GM19455 (cell line): Measurements from ENCODE around the gene GLRX3.
A peak's percentile ranks its signal among the peaks of the same experiment; 100 is the strongest.

Source experiments
- ATAC-seq: cut with Tn5 transposase; IDR thresholded peaks from one replicate; pipeline ENCODE4 v1.9.1; 2021; ENCODE audit not compliant: unreplicated experiment

The GLRX3 gene

DNA sequence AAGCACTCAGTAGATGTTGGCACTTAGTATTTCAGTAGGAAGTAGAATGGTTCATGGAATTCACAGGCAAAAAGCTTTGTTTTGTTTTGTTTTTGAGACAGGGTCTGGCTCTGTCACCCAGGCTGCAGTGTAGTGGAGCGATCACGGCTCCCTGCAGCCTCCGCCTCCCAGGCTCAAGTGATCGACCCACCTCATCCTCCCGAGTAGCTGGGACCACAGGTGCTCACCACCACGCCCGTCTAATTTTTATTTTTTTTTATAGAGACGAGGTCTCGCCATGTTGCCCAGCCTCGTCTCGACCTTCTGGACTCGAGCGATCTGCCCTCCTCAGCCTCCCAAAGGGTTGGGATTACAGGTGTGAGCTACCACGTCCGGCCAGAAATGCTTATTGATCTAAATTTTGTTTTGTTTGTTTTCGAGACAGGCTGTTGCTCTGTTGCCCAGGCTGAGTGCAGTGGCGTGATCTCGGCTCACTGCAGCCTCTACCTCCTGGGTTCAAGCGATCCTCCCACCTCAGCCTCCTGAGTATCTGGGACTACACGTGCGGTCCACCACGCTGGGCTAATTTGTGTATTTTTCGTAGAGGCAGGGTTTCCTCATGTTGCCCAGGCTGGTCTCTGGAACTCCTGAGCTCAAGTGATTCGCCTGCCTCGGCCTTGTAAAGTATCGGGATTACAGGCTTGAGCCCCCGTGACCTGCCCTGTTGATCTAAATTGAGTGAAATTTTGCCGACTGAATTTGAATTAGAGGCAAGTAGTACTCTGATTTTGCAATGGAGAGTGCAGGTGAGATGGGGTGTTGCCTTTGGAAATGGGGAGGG is 1.7 kb downstream of the GLRX3 start:
- no peak for ATAC-seq

DNA sequence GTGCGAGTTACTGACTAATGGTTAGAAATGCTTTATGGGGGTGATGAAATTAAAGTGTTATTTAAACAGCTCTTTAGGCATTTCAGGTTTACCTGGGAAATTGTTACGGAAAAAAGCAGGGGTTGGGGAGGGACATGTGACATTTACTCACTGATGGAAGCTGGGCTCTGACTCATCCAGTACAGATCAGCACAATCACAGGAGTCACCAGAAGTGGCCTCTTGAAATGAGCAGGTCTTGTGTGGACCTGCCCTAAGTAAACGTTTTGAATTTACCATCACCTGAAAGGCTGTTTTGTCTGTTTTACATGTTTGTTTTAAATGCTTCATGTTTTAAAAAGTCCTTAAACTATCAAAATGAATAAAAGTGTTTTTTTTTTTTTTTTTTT is 2.3 kb downstream of the GLRX3 start:
- ATAC-seq: no peak

DNA sequence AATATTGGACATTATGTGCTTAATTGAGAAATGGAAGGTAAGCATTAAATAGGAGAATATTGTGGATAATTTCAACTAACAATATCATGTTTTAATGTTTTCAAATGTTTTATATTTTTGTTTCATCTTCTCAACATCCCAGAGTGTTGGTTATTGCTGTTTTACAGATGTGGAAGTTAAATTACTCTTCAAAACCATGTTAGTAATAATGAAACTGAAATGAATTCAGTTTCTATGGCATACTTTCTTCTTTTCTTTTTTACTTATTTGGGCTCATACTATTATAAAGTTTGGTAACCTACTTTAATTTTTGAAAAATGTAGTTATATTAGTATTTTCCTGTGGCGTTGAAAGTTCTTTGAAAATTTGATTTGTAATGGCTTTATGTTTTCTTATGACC is 4.2 kb downstream of the GLRX3 start:
- no peak for ATAC-seq

DNA sequence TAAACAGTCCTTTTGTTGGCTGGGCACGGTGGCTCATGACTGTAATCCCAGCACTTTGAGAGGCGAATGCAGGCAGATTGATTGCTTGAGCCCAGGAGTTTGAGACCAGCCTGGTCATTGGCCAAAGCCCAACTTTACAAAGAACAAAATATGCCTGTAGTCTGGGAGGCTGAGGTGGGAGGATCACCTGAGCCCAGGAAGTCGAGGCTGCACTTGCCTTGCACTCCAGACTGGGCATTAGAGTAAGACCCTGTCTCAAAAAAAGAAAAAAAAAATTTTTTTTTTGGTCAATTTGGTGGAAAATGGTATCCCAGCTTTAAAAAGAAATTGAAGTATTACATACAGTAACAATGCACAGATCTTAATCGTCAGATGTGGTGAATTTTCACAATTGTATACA is 4.8 kb downstream of the GLRX3 start:
- ATAC-seq: no peak

DNA sequence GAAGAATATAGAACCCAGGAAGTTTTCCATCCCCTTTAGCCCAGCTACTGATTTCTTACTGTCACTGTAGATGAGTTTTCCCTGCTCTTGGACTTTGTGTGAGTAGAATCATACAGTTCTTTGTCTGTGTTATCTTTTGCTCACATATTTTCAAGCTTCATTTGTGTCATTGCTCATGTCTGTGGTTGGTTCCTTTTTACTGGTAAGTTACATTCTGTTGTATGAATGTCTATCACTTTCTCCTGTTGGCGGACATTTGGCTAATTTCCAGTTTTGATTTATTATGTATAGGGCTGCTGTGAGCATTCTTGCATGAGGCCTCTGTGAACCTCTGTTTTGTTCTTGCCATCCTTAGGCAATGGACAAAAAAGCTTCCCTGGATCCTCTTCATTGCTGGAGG is 5.3 kb downstream of the GLRX3 start:
- peak; percentile 30 for ATAC-seq

DNA sequence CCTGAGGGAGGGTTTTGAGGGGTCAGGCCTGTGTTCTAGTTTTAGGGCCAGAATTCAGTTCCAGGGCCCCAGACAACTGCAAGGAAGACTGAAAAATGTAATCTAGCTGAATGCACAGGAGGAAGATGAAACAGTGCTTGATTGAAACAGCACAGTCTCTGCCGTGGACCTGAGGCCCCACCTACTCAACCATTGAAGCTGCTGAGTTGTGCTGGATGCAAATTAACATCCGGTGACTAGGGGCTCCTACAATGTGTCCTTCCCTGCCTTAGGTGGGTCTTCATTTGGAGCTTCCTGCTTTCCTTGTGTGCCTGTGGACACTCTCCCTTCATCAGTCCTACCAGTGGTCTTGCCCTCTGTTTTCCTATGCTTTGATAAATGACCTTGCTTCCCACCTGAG is 5.7 kb downstream of the GLRX3 start:
- peak; percentile 78 for ATAC-seq

DNA sequence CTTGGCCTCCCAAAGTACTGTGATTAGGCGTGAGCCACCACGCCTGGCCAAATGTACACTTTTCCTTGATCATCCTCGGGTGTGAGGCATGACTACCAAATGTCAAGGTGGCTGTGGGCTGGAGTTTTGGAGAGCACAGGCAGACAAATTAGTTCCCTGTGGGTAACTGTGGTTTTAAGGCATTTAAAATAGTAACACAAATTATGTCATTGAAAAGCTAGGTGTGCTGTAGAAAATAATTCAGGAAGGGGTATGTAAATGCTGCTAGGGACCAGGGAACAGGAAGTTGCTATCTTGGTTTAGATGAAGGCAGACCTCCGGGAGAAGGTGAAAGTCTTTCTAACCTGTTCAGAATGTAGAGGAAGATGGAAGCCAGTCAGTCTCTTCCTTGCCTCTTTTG is 9.9 kb downstream of the GLRX3 start:
- ATAC-seq: no peak

DNA sequence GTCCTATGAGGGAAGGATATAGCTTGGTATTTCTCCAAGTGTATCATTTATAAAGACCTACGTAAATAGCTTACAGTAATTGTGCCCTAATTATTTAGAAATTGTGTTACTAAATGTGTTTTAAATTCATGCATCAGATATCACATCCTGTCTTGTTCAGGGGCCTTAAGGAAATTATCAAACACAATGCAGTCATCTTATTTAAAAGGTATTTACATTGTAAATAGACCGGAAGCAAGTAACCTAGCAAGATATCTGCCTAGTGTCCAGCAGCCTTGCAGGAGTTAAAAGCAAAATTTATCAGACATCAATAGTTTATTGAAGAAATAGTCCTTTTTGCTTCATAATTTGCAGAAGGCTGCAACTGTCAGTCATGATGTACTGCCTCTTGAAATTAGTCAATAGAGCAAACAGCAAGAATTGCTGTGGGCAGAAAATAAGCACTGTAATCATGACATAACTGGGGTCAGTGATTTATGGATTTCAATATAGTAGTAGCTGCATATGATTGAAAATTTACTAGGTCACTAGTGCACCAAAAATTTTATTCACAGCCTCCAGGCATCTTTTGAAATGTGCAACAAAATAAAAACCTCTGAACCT is 23.1 kb downstream of the GLRX3 start:
- ATAC-seq: no peak

DNA sequence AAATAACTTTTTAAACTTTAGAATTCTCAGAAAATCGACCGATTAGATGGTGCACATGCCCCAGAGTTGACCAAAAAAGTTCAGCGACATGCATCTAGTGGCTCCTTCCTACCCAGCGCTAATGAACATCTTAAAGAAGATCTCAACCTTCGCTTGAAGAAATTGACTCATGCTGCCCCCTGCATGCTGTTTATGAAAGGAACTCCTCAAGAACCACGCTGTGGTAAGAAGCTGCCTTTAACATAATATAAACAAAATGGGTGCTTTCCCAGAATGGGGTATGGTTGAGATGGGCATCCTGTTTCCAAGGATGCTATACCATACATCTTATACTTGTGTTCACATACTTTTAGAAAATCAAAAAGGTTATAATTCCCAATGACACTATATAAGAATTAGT is 24.6 kb downstream of the GLRX3 start:
- ATAC-seq: no peak

DNA sequence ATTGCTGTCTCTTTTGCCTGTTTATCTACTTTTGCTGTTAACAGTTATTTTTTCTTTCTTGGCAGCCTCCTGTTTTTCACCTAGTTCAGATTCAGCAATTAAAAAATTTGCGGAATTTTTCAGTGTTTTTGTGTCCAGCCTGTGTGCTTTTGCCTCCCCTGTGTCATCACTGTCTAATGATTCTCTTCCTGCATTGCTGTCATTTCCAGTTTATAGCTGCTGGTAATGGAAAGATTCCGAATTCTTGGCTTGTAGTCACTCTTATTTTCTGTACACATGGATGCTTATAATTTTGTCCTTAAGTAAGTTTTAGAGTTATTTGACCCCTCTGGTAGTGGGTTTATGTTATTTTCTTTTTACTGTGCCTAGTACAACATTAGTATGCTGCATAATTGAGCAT is 25.1 kb downstream of the GLRX3 start:
- ATAC-seq: no peak

DNA sequence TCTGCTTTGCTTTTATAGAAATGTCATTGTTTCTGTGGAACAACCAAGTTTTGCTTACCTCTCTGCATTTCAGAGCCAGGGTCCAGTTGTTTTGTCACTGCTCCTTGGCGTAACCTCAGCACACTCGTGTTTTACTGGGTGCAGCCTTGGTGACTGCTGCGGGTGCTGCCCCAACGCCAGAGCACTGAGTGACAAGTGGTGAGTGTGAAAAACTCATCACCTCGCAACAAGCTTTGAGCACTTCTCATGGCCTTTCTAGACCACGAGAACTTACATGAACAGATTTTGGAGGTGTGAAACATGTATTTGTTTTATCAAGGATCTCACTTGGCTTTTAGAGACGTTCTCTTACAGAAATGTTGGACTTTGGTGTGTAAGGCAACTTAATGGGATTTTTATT is 31.0 kb downstream of the GLRX3 start:
- ATAC-seq: no peak

DNA sequence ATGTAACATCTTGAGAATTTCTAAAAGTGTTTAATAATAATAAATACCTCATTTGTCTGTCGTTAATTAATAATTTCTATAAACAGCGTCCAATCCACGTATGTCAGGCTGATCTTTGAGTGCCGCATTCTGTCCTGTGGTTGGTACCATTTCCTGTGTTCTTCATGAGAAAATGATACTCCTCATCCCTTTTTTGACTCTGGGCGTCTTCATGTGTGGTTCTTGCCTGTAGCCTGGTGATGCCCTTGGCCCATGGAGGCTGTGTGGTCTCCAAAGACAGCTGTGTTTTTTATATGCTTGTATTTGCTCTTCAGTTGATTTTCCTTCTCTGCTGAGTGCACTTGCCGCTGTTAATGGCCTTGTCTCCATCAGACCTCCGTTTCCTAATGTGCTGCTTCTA is 31.5 kb downstream of the GLRX3 start:
- ATAC-seq: no peak

DNA sequence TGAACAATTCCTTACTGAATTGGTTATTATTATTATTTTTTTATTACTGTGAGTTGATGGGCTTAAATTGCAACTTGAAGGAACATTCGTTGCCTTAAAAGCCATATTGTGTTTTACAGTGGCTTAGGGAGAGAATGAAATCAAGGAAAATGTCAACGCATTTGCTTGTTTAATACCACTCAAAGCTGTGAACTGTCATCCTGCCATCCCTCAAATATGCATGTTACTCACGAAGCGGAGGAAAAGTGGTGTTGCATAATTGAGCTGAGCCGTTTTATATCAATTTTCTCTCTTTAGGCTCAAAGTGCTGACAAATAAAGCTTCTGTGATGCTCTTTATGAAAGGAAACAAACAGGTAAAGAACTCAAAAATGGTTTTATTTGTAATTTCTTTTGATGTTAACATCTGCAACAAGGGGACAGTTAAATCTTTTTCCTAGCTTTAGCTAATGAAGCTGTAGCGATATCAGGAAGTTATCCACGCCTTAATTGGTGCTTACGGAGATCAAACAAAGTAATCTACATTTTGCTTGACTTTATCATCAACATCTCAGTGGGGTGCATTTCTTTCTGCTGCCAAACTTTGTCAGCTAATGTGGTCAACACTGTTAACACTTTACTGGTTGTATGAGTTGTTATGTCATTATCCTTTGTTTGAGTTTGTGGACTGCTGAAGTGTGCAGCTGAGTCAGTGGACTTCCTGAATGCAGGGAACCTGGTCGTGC is 33.1 kb downstream of the GLRX3 start:
- no peak for ATAC-seq

DNA sequence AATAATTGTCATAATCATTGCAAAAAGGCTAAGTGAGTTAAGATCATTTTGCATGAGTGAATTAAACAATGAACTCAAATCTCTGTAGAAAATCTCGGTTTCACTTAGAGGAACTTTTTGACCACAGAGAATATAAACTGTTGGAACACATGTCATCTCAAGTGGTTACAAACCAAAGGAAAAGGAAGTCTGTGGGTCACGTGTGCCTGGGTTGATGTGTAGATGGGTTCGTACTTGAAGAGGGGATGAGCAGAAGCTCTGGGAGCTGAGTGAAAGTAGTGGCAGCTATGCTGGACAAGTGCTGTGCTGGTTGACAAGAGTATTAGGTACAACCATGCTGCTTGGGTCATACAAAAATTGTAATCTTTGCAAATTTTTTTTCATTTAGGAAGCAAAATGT is 35.0 kb downstream of the GLRX3 start:
- no peak for ATAC-seq

DNA sequence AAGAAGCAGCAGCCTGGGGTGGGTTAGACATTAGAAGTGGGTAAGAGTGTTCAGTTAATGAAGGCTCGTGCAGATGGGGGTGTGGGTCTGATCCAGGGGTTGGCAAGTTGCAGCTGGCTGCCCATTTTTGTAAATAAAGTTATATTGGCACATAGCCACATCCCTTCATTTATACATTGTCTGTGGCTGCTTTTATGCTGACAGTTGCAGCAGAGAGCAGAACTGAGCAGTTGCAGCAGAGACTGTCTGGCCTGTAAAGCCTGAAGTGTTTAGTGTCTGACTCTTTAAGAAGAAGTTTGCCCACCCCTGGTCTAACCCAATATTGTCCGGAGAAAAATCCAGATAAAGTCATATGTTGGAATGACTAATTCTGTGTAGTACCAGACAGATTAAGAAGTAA is 38.1 kb downstream of the GLRX3 start:
- ATAC-seq: no peak

DNA sequence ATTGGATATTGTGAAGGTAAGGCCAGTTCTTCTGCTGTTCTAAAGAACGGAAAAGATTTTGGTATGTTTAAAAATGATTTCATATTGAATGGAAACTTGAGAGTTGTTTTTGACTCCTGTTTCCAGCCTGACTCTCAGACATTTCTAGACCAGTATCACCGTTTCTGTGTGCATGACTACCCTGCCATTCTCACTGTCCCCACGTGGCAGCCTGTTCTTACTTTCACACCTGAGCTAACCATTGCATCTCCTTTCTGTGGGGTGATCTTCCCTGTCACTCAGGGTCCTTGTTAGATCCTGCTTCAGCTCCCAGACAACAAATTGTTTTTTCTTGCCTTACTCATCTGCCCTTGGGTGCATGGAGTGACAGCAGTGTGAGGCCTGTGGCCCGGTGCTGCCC is 38.9 kb downstream of the GLRX3 start:
- ATAC-seq: no peak

DNA sequence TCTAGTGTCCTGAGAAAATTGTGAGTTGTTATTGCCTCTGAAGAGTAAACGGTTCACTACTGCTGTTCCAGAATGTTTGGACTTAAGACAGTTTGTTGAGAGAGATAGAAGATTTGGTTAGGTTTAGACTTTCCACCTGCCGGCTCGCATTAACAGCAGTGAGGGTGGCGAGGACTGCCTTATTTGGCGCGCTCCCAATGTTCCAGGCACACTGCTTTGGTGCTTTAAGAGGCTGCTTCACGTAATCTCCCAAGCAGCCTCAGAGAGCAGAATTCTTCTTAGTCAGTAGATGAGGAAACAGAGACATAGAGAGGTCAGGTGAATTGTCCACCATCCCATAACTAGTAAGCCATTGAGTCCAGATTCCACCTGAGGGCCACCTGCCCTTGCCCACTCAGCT is 41.1 kb downstream of the GLRX3 start:
- ATAC-seq: no peak

DNA sequence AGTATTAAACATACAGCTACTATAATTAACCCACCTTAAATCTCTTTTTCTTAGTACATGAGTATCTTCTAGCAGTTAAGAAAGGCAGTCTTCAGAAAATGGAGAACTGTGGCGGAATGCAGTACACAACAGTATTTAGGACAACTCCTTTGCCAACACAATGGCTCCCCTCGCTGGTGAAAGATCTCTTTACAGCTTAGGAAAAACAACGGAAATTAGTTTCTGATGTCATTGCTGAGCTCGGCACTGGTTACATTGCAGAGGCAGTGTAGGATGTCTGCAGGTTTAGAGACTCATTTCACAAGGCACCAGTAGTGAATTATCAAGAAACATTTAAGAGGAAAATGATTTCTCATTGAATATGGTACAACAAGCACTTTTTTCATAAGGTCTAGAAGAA is 43.4 kb downstream of the GLRX3 start:
- ATAC-seq: no peak

DNA sequence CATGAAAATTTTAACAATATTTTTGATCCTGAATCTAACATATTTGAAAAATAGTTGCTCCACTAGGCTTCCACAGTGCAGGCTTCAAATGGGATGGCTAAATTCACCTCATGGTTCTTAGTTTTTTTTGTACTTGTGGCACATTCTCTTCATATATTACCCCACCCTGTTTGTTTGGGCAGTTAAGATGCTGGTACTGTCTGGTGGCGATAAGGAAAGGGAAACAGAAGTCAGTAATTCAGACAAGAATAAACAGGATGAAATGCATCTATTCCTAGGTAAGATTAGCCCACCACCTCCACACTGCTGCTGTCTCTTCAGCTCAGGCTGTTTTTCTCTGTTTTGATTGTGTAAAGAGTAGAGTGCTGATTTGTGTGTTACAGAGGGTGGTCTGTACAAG is 44.2 kb downstream of the GLRX3 start:
- no peak for ATAC-seq

DNA sequence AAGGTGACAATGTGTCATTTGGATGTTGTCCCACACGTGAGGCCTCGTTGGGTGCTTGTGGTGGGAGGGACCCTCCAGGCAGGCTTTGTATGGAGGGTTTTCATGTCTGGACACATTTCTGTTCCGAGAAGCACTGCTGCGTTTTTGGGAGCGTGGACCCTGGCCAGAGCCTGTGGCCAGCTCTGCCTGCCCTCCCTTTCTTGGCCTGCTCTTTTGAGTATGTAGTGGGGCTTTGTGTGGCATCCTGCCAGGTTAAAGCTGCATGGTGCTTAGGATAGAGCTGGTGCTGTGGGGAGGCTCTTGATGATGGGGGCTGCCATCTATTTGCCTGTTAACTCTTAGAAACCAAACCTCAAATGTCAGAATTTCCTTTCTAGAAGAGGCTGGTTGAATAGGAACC is 45.7 kb downstream of the GLRX3 start:
- ATAC-seq: no peak

DNA sequence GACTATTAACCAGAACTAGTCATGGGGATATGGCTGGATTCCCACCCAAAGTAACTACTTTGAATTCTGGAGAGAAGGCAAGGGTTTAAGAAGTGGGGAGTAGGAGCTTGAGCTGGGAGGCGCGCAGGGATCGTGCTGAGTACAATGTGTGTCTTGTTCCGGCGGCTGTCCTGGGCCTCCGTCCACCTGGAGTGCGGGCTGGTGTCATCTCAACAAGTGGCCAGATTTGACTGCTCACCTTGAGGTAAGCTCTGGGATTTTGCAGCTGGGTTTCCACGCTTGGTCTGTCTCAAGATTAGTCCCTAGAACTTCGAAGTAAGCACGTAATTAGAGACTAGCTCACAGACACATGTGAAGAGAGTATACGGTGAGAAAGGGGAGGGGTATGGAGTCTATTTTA is 49.4 kb downstream of the GLRX3 start:
- no peak for ATAC-seq
